H1 (cell line): ENCODE measurements around the gene HNRNPH2. TPM values are rescaled to one million over a fixed set of nuclear protein-coding genes. Genes with fewer than 3 reads are reported as not detected.

ENCODE experiments used
- CTCF ChIA-PET: fragments of 300-600 bp; sonication (Branson Sonifier 250); formaldehyde crosslinking; loops from one replicate; lab custom pipeline; 2021; ENCODE audit not compliant: partially characterized antibody; lab: Charles Lee
- POLR2A ChIA-PET: fragments of 300-600 bp; sonication (Branson Sonifier 250); formaldehyde crosslinking; loops from one replicate; lab custom pipeline; 2021; ENCODE audit warnings: inconsistent platforms; ENCODE audit not compliant: partially characterized antibody; lab: Charles Lee
- DNase-seq, 2 experiments: peaks; one replicate each; pipeline versions ENCODE4 v3.0.0 to v3.0.0-alpha.2; 2010 to 2022; ENCODE audit warnings: low spot score in 2 of 2, low read depth in 1 of 2, mixed read lengths in 1 of 2
- FAIRE-seq: peaks from 2 replicates; lab custom pipeline; 2011; peaks lifted over from hg19 to GRCh38; lab: Jason Lieb, UNC
- H2AFZ ChIP-seq: 2 replicates; pipeline ENCODE4 v1.8.1; 2012; ENCODE audit warnings: low read length, inconsistent platforms
- H2AK5ac ChIP-seq: 2 replicates; pipeline ENCODE4 v1.6.1; 2013; ENCODE audit warnings: low read depth, low read length
- H2BK120ac ChIP-seq: replicated peaks from 2 replicates; pipeline ENCODE3; 2013; ENCODE audit warnings: low read depth, low read length, inconsistent platforms
- H2BK12ac ChIP-seq: 2 replicates; pipeline ENCODE4 v1.6.1; 2013; ENCODE audit warnings: low read depth, low read length
- H2BK15ac ChIP-seq: 2 replicates; pipeline ENCODE4 v1.6.1; 2013; ENCODE audit warnings: low read length
- H2BK20ac ChIP-seq: 2 replicates; pipeline ENCODE4 v1.6.1; 2013; ENCODE audit warnings: low read length
- H2BK5ac ChIP-seq: 2 replicates; pipeline ENCODE4 v1.6.1; 2013; ENCODE audit warnings: low read depth, low read length
- H3K14ac ChIP-seq: 2 replicates; pipeline ENCODE4 v1.6.1; 2013; ENCODE audit warnings: inconsistent platforms; ENCODE audit not compliant: insufficient read length
- H3K18ac ChIP-seq: 2 replicates; pipeline ENCODE4 v1.6.1; 2013; ENCODE audit warnings: low read length; ENCODE audit errors: extremely low read depth
- H3K23ac ChIP-seq: 2 replicates; pipeline ENCODE4 v1.6.1; 2013; ENCODE audit warnings: inconsistent platforms; ENCODE audit not compliant: insufficient read length
- H3K23me2 ChIP-seq: 2 replicates; pipeline ENCODE4 v1.6.1; 2013; ENCODE audit warnings: low read depth, low read length
- H3K27ac ChIP-seq: 2 replicates; pipeline ENCODE4 v1.6.1; 2011; ENCODE audit warnings: low read depth, low read length, inconsistent platforms
- H3K27me3 ChIP-seq, 4 experiments: replicated peaks in 1 of 4; 1 replicate in 1 of 4; 2 replicates in 3 of 4; pipeline versions ENCODE4 v1.6.1 to v1.8.1; 2011 to 2013; ENCODE audit warnings: low read length in 3 of 4, mild to moderate bottlenecking in 3 of 4, inconsistent platforms in 2 of 4, mixed read lengths in 2 of 4, moderate library complexity in 1 of 4; ENCODE audit not compliant: control insufficient read depth in 3 of 4, insufficient read depth in 3 of 4; ENCODE audit errors: extremely low read depth in 1 of 4
- H3K36me3 ChIP-seq, 4 experiments: 2 replicates each; pipeline versions ENCODE4 v1.6.1 to v1.8.1; 2011 to 2013; ENCODE audit warnings: mild to moderate bottlenecking in 4 of 4, low read length in 3 of 4, moderate library complexity in 2 of 4, control low read depth in 1 of 4, inconsistent platforms in 1 of 4; ENCODE audit not compliant: insufficient read depth in 4 of 4, control insufficient read depth in 2 of 4
- H3K4ac ChIP-seq: replicated peaks from 2 replicates; pipeline ENCODE3; 2013; ENCODE audit warnings: low read length, low read depth, mixed read lengths, inconsistent platforms; ENCODE audit not compliant: insufficient read length
- H3K4me1 ChIP-seq, 4 experiments: replicated peaks in 1 of 4; 1 replicate in 1 of 4; 2 replicates in 3 of 4; pipeline versions ENCODE4 v1.6.1 to v1.8.1; 2011 to 2013; ENCODE audit warnings: low read length in 3 of 4, inconsistent platforms in 2 of 4, mixed read lengths in 1 of 4; ENCODE audit not compliant: insufficient read depth in 4 of 4, control insufficient read depth in 3 of 4
- H3K4me2 ChIP-seq, 2 experiments: 2 replicates each; pipeline versions ENCODE4 v1.6.1 to v1.8.1; 2011 to 2013; ENCODE audit warnings: low read depth in 2 of 2, low read length in 2 of 2, control low read depth in 1 of 2, inconsistent platforms in 1 of 2, mild to moderate bottlenecking in 1 of 2; ENCODE audit not compliant: insufficient read depth in 1 of 2
- H3K4me3 ChIP-seq, 4 experiments: fragments of 200-600, 300-600 bp in 1 of 4; sonication (generic), shearing (Covaris generic), sonication (Bioruptor Twin) in 1 of 4; 2 replicates each; pipeline versions ENCODE4 v1.5.1 to v1.8.1; 2011 to 2016; ENCODE audit warnings: low read length in 4 of 4, low read depth in 3 of 4, control low read depth in 2 of 4, inconsistent platforms in 2 of 4, mild to moderate bottlenecking in 2 of 4, mixed read lengths in 1 of 4, moderate library complexity in 1 of 4; ENCODE audit not compliant: insufficient read depth in 2 of 4; ENCODE audit errors: extremely low read depth in 1 of 4
- H3K56ac ChIP-seq: replicated peaks from 2 replicates; pipeline ENCODE3; 2013; ENCODE audit warnings: low read depth, mild to moderate bottlenecking, mixed read lengths, low read length, inconsistent platforms; ENCODE audit not compliant: insufficient read length
- H3K79me1 ChIP-seq: 2 replicates; pipeline ENCODE4 v1.6.1; 2013; ENCODE audit warnings: low read depth, low read length, control low read depth
- H3K79me2 ChIP-seq, 2 experiments: 2 replicates each; pipeline versions ENCODE4 v1.6.1 to v1.8.1; 2012 to 2013; ENCODE audit warnings: low read length in 2 of 2, mild to moderate bottlenecking in 2 of 2, inconsistent platforms in 1 of 2; ENCODE audit not compliant: insufficient read depth in 2 of 2, control insufficient read depth in 1 of 2
- H3K9ac ChIP-seq, 4 experiments: replicated peaks in 1 of 4; 1 replicate in 1 of 4; 2 replicates in 3 of 4; pipeline versions ENCODE4 v1.6.1 to v1.8.1; 2011 to 2013; ENCODE audit warnings: low read depth in 3 of 4, low read length in 3 of 4, control low read depth in 2 of 4, mild to moderate bottlenecking in 2 of 4, moderate library complexity in 2 of 4, inconsistent platforms in 1 of 4; ENCODE audit errors: extremely low read depth in 1 of 4
- H3K9me3 ChIP-seq, 2 experiments: 2 replicates each; pipeline versions ENCODE4 v1.6.1 to v1.8.1; 2012 to 2013; ENCODE audit warnings: mild to moderate bottlenecking in 2 of 2, moderate library complexity in 2 of 2, control low read depth in 1 of 2, inconsistent platforms in 1 of 2, low read depth in 1 of 2, low read length in 1 of 2, mixed read lengths in 1 of 2; ENCODE audit not compliant: insufficient read depth in 2 of 2
- H4K20me1 ChIP-seq, 2 experiments: replicated peaks in 1 of 2; 2 replicates each; pipeline versions ENCODE3 to v1.8.1; 2011 to 2013; ENCODE audit warnings: inconsistent platforms in 2 of 2, low read length in 2 of 2, mild to moderate bottlenecking in 1 of 2; ENCODE audit not compliant: insufficient read depth in 2 of 2, control insufficient read depth in 1 of 2
- H4K5ac ChIP-seq: 2 replicates; pipeline ENCODE4 v1.6.1; 2013; ENCODE audit warnings: low read length, low read depth, mixed read lengths, inconsistent platforms; ENCODE audit not compliant: insufficient read length
- H4K8ac ChIP-seq: 2 replicates; pipeline ENCODE4 v1.8.0; 2013; ENCODE audit warnings: mild to moderate bottlenecking, moderate library complexity, low read length, inconsistent platforms; ENCODE audit not compliant: insufficient read depth; ENCODE audit errors: extremely low read depth
- H4K91ac ChIP-seq: replicated peaks from 2 replicates; pipeline ENCODE3; 2013; ENCODE audit warnings: low read length, mixed read lengths, inconsistent platforms; ENCODE audit not compliant: insufficient read length
- CBX5 ChIP-seq: fragments of 300-800, 300-1000 bp; sonication (generic); IDR thresholded peaks from 2 replicates; pipeline ENCODE4 v1.7.1; 2016; ENCODE audit warnings: antibody characterized with exemption, low read length, low read depth
- HDAC6 ChIP-seq: IDR thresholded peaks from one replicate; pipeline ENCODE4 v1.7.1; 2012; ENCODE audit warnings: low read depth, mild to moderate bottlenecking, inconsistent platforms, low read length, moderate library complexity
- RFX5 ChIP-seq: IDR thresholded peaks from 2 replicates; pipeline ENCODE4 v1.6.1; 2011; ENCODE audit warnings: low read depth, low read length, improper control_type of control experiment, borderline replicate concordance
- WGBS, 2 experiments: shearing (Covaris generic) in 1 of 2; methylation state at CpG; one replicate each; pipeline versions ENCODE4 v1.1.6 to v1.1.7; 2013 to 2015; ENCODE audit warnings: low lambda C conversion rate in 2 of 2, mixed read lengths in 2 of 2, inconsistent platforms in 1 of 2, low coverage in 1 of 2, missing lambda C conversion rate in 1 of 2; ENCODE audit not compliant: insufficient replicate concordance in 2 of 2, insufficient coverage in 1 of 2, insufficient read length in 1 of 2; ENCODE audit errors: extremely low coverage in 1 of 2, missing lambda C conversion rate in 1 of 2; 5-methylcytosine and 5-hydroxymethylcytosine counted together
- polyA plus RNA-seq, 7 experiments: library from polyadenylated mRNA; depleted of rRNA in 3 of 7; stranded (reverse) in 5 of 7; unstranded in 2 of 7; fragments of >200 nt in 5 of 7; fragments of 200-250 nt in 2 of 7; gene quantifications; 1 replicate in 5 of 7; 2 replicates in 1 of 7; 4 replicates in 1 of 7; pipeline versions ENCODE4 v1.2.1 to v1.2.3, GENCODE V29; 2011 to 2013; ENCODE audit warnings: missing spikeins in 2 of 7, mixed read lengths in 2 of 7
- total RNA-seq: library from RNA; stranded (reverse); fragmentation: NEBNext Ultra II Directional; extraction: Animal tissue kit (Norgen Biotek cat#: 25700); gene quantifications from 2 replicates; pipeline ENCODE4 v1.2.1, GENCODE V29; 2021
- TF ChIP-seq, protein P1 (sequence below): IDR thresholded peaks from 2 replicates; pipeline ENCODE4 v1.6.1; 2012; ENCODE audit warnings: inconsistent platforms
- TF ChIP-seq, protein P2 (sequence below): IDR thresholded peaks from 2 replicates; pipeline ENCODE4 v1.6.1; 2011; ENCODE audit warnings: low read length, improper control_type of control experiment

The HNRNPH2 gene
- total and polyA plus RNA-seq, 2 of the 8 experiments (the other 6 are each of a cell fraction or from before 2014, with no cell fraction given): 27.7 to 66.7 TPM

GRCh38 chrX:101442085-101442484 lies 34.1 kb downstream of the HNRNPH2 start:
- Histone ChIP-seq H2AK5ac (no peak overlapping the region), H3K79me2 (no peaks in the 10 kb centered on the region), H2BK15ac (no peak overlapping the region), H3K14ac (no peak overlapping the region), H4K20me1 (no peaks in the 10 kb centered on the region), H2BK20ac (no peak overlapping the region), H2AFZ (no peak overlapping the region), H3K4ac (no peak overlapping the region), H3K79me1 (no peaks in the 10 kb centered on the region), H3K36me3 (peaks cover 0 to 21% (median 7%) of the 10 kb centered on the region in 4 experiments; a peak in 5 of 8 replicates), H2BK5ac (no peak overlapping the region), H4K5ac (no peak overlapping the region), H3K23ac (no peak overlapping the region), H4K91ac (no peak overlapping the region), H4K8ac (no peak overlapping the region), H3K9me3 (peaks cover 2 to 16% of the 10 kb centered on the region in 2 experiments; a peak in 2 of 4 replicates), H3K4me1 (no peaks in the 10 kb centered on the region), H3K9ac (no peak overlapping the region), H3K27me3 (no peaks in the 10 kb centered on the region), H3K23me2 (no peaks in the 10 kb centered on the region), H3K18ac (no peak overlapping the region), H2BK12ac (no peak overlapping the region), H2BK120ac (no peak overlapping the region), H3K4me2 (no peak overlapping the region), H3K27ac (no peak overlapping the region), H3K56ac (no peak overlapping the region), H3K4me3 (no peak overlapping the region)
- FAIRE-seq (no peak), DNase-seq (no peak)
- ChIA-PET POLR2A (no interaction called here), CTCF (interaction anchor here (0.9 kb wide), 1 partner anchor 18 kb away, joined by 3 read pairs; no protein-coding TSS in a partner anchor)
- WGBS, 2 experiments: 100% methylated on average over 2 of the region's 2 CpGs; no CpG with 5 or more reads in 1 of the 2 experiments
- TF ChIP-seq CBX5: no peak
- no peak for TF ChIP-seq HDAC6
- TF ChIP-seq, protein P1, sequence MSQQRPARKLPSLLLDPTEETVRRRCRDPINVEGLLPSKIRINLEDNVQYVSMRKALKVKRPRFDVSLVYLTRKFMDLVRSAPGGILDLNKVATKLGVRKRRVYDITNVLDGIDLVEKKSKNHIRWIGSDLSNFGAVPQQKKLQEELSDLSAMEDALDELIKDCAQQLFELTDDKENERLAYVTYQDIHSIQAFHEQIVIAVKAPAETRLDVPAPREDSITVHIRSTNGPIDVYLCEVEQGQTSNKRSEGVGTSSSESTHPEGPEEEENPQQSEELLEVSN: no peak
- no peak for TF ChIP-seq RFX5
- TF ChIP-seq, protein P2, sequence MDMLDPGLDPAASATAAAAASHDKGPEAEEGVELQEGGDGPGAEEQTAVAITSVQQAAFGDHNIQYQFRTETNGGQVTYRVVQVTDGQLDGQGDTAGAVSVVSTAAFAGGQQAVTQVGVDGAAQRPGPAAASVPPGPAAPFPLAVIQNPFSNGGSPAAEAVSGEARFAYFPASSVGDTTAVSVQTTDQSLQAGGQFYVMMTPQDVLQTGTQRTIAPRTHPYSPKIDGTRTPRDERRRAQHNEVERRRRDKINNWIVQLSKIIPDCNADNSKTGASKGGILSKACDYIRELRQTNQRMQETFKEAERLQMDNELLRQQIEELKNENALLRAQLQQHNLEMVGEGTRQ: no peak
